Measurements from ENCODE around the gene AGAP5. TPM values are rescaled to one million over a fixed set of nuclear protein-coding genes. Genes with fewer than 3 reads are reported as not detected.

Gene AGAP5
- total RNA-seq, 1 experiment from 2014 or later, result 6.6 TPM

DNA sequence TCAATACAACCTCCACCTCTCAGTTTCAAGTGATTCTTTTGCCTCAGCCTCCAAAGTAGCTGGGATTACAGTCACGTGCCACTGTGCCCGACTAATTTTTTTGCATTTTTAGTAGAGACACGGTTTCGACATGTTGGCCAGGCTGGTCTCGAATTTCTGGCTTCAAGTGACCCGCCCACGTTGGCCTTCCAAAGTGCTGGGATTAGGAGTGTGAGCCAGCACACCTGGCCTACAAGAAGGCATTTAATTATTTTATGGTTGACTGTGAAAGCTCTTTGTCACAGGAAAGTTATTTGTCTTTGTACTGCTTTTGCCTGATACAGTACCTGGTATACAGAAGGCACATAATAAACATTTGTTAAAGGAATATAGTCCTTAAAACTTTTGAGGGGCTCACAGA is 69.5 kb downstream of the AGAP5 start:
- BruUV-seq (replicated peaks), result no TSS peak
- in situ Hi-C loops (cut with HindIII; ENCODE audit: low pct_unique_long_range_greater_than_20kb, low sequenced_read_pairs), result no loop called here
- Histone ChIP-seq H3K4me1 (ENCODE audit: control insufficient read depth, insufficient read depth, low read length) (peaks cover 8% of the 10 kb centered on the region), H3K36me3 (ENCODE audit: control insufficient read depth, insufficient read depth, low read length) (no peaks in the 10 kb centered on the region), H3K9me3 (ENCODE audit: control insufficient read depth, insufficient read depth, low read depth, low read length) (no peaks in the 10 kb centered on the region), H3K27ac (ENCODE audit: low read length) (no peak overlapping the region), H3K27me3 (ENCODE audit: control insufficient read depth, insufficient read depth, low read length) (no peaks in the 10 kb centered on the region), H3K4me3 (ENCODE audit: low read depth in 2 of 2, low read length in 2 of 2) (no peak overlapping the region)
- TF ChIP-seq CTCF (IDR thresholded peaks at IDR 0.05) (no peak), SIN3A (IDR thresholded peaks at IDR 0.05; ENCODE audit: borderline replicate concordance, insufficient read depth, low read depth, low read length) (no peak), REST (IDR thresholded peaks at IDR 0.05; ENCODE audit: insufficient read depth in 1 of 2, low read depth in 2 of 2, low read length in 1 of 2) (no peak), POLR2AphosphoS5 (IDR thresholded peaks at IDR 0.05; ENCODE audit: low read depth, low read length) (no peak), TCF7L2 (IDR thresholded peaks at IDR 0.05; ENCODE audit: low read depth, low read length) (no peak)
- DNase-seq (ENCODE audit: low read depth, low spot score) (no peak), ATAC-seq (no peak)
- ChIA-PET CTCF (no interaction called here), POLR2A (interaction anchor here (0.6 kb wide), 1 partner anchor 45 kb away, joined by 3 read pairs; no protein-coding TSS in a partner anchor)
- intact Hi-C loops (cut with micrococcal nuclease; ENCODE audit: unreplicated experiment), result loop anchor here (5.0 kb wide), 1 partner anchor 101 kb away; no protein-coding TSS in a partner anchor

- ATAC-seq, result no peak
- no TSS peak for BruUV-seq (replicated peaks)
- DNase-seq (ENCODE audit: low read depth, low spot score), result no peak
- H3K4me1 ChIP-seq (ENCODE audit: control insufficient read depth, insufficient read depth, low read length), result peaks cover 8% of the 10 kb centered on the region
- CTCF ChIA-PET, result no interaction called here
- peak overlapping the region; percentile 99; the same call in 1 of the 2 replicates for H3K27ac ChIP-seq (ENCODE audit: low read length)
- in situ Hi-C loops (cut with HindIII; ENCODE audit: low pct_unique_long_range_greater_than_20kb, low sequenced_read_pairs) (no loop called here), intact Hi-C loops (cut with micrococcal nuclease; ENCODE audit: unreplicated experiment) (loop anchor here (5.0 kb wide), 1 partner anchor 100 kb away; no protein-coding TSS in a partner anchor)
- POLR2A ChIA-PET, result interaction anchor here (0.6 to 0.7 kb wide), 2 partner anchors 67 to 216 kb away, joined by 5 to 12 read pairs; no protein-coding TSS in a partner anchor
- H3K27me3 ChIP-seq (ENCODE audit: control insufficient read depth, insufficient read depth, low read length), result no peaks in the 10 kb centered on the region
- no peaks in the 10 kb centered on the region for H3K36me3 ChIP-seq (ENCODE audit: control insufficient read depth, insufficient read depth, low read length)
- TF ChIP-seq POLR2AphosphoS5 (IDR thresholded peaks at IDR 0.05; ENCODE audit: low read depth, low read length), result no peak; the same call in 1 of the 2 replicates
- no peak for TF ChIP-seq SIN3A (IDR thresholded peaks at IDR 0.05; ENCODE audit: borderline replicate concordance, insufficient read depth, low read depth, low read length)
- no peak for TF ChIP-seq REST (IDR thresholded peaks at IDR 0.05; ENCODE audit: insufficient read depth in 1 of 2, low read depth in 2 of 2, low read length in 1 of 2)
- no peak for TF ChIP-seq TCF7L2 (IDR thresholded peaks at IDR 0.05; ENCODE audit: low read depth, low read length)
- TF ChIP-seq CTCF (IDR thresholded peaks at IDR 0.05), result no peak
- no peak overlapping the region for H3K4me3 ChIP-seq (ENCODE audit: low read depth in 2 of 2, low read length in 2 of 2)
- H3K9me3 ChIP-seq (ENCODE audit: control insufficient read depth, insufficient read depth, low read depth, low read length), result no peaks in the 10 kb centered on the region
Observed at GRCh38 chr10:73627300-73627699, 70.6 kb downstream of the AGAP5 start.

All from Panc1 (cell line).